A673 (cell line): ENCODE results near the gene VDAC1.

Experiments used
- EZH2 ChIP-seq: fragments of 200-600 bp; sonication (generic); IDR thresholded peaks from 2 replicates; pipeline ENCODE4 v1.6.1; 2017; ENCODE audit warnings: borderline replicate concordance, low read depth, mild to moderate bottlenecking, mixed read lengths, antibody characterized with exemption, low read length; ENCODE audit not compliant: poor library complexity, severe bottlenecking
- TF ChIP-seq, protein P1 (sequence below): fragments of 300-800, 200-600 bp; sonication (generic); conservative IDR thresholded peaks from 2 replicates; pipeline ENCODE4 v1.5.1; 2017; ENCODE audit warnings: low read depth, mild to moderate bottlenecking, antibody characterized with exemption, low read length, moderate library complexity, mixed read lengths

DNA sequence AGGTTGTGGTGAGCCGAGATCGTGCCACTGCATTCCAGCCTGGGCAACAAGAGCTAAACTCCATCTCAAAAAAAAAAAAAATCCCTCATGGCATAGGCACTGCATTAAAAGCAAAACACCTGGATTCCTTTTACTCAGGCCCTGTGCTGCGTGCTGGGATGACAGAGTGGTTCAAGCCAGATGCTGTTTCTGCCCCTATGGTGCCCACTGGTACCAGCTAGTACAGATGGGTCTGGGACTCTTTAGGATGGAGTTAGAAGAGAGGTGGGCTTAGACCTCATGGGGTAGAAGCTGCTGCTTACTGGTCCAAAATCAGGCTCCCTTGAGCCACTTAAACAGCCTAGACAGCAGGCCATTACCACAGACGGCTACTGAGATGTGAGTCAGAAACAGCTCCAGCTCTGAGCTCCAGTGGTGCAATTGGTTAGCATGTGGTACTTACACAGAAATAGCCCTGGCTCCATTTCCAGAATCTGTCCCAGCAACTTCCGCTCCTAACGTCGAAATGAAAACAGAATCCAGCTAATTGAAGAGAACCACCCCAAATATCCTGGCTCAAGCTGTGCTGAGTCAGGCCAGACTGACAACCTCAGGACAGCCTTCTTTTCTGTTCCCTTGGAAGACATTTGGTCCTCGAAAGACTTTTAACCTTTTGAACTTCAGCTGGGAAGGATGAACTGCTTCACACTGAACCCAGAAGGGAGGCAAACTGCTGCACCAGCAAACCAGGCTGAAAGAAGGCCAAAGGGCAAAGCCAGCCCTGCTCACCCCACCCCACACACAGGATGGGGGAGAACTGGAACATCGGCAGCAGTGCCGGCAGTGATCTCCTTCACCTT is 51.8 kb downstream of the VDAC1 start:
- TF ChIP-seq, protein P1, sequence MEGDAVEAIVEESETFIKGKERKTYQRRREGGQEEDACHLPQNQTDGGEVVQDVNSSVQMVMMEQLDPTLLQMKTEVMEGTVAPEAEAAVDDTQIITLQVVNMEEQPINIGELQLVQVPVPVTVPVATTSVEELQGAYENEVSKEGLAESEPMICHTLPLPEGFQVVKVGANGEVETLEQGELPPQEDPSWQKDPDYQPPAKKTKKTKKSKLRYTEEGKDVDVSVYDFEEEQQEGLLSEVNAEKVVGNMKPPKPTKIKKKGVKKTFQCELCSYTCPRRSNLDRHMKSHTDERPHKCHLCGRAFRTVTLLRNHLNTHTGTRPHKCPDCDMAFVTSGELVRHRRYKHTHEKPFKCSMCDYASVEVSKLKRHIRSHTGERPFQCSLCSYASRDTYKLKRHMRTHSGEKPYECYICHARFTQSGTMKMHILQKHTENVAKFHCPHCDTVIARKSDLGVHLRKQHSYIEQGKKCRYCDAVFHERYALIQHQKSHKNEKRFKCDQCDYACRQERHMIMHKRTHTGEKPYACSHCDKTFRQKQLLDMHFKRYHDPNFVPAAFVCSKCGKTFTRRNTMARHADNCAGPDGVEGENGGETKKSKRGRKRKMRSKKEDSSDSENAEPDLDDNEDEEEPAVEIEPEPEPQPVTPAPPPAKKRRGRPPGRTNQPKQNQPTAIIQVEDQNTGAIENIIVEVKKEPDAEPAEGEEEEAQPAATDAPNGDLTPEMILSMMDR: no peak
- TF ChIP-seq EZH2: no peak
